ENCODE measurements around the gene UGT1A9.

The UGT1A9 gene

GRCh38 chr2:233810385-233810784 lies 138.7 kb downstream of the UGT1A9 start:
- Histone ChIP-seq H3K27ac (ENCODE audit: low read depth, low read length) (no peak overlapping the region), H3K4me1 (ENCODE audit: control insufficient read depth in 1 of 2, insufficient read depth in 2 of 2, low read length in 2 of 2) (no peaks in the 10 kb centered on the region), H3K9me3 (ENCODE audit: insufficient read depth, low read depth, low read length) (peaks cover 12% of the 10 kb centered on the region), H3K79me1 (ENCODE audit: low read length) (no peaks in the 10 kb centered on the region), H3K18ac (ENCODE audit: low read length) (no peak overlapping the region), H3K79me2 (ENCODE audit: control insufficient read depth, insufficient read depth, low read length, poor library complexity) (no peaks in the 10 kb centered on the region), H4K12ac (ENCODE audit: low read depth, low read length) (no peak overlapping the region), H4K91ac (ENCODE audit: low read depth, low read length) (no peak overlapping the region), H3K23ac (ENCODE audit: low read length) (no peak overlapping the region), H2AK5ac (ENCODE audit: low read length) (no peak overlapping the region), H3K4ac (ENCODE audit: low read depth, low read length) (no peak overlapping the region), H2BK120ac (ENCODE audit: insufficient read depth, low read length, poor library complexity) (no peak overlapping the region), H3K36me3 (ENCODE audit: control insufficient read depth in 1 of 2, insufficient read depth in 2 of 2, low read length in 2 of 2) (no peaks in the 10 kb centered on the region), H2AFZ (ENCODE audit: insufficient read depth, low read length, poor library complexity) (no peak overlapping the region), H4K8ac (ENCODE audit: low read depth, low read length) (no peak overlapping the region), H3K9ac (ENCODE audit: low read length) (no peak overlapping the region), H3K4me2 (ENCODE audit: low read length) (no peak overlapping the region), H2BK12ac (ENCODE audit: low read length) (no peak overlapping the region), H3K14ac (ENCODE audit: low read length) (no peak overlapping the region), H2BK5ac (ENCODE audit: low read depth, low read length, poor library complexity) (no peak overlapping the region), H3K27me3 (ENCODE audit: insufficient read depth, low read length) (no peaks in the 10 kb centered on the region), H3K4me3 (ENCODE audit: low read depth, low read length) (no peak overlapping the region)
- DNase-seq: no peak
- no CpG with 5 or more reads among the region's 6 CpGs for WGBS (ENCODE audit: extremely low coverage, insufficient coverage, insufficient read length)

GRCh38 chr2:233811087-233811486 lies 139.4 kb downstream of the UGT1A9 start:
- Histone ChIP-seq H4K12ac (ENCODE audit: low read depth, low read length) (no peak overlapping the region), H3K14ac (ENCODE audit: low read length) (no peak overlapping the region), H3K79me1 (ENCODE audit: low read length) (no peaks in the 10 kb centered on the region), H4K91ac (ENCODE audit: low read depth, low read length) (no peak overlapping the region), H2AK5ac (ENCODE audit: low read length) (no peak overlapping the region), H2AFZ (ENCODE audit: insufficient read depth, low read length, poor library complexity) (no peak overlapping the region), H3K9ac (ENCODE audit: low read length) (no peak overlapping the region), H3K79me2 (ENCODE audit: control insufficient read depth, insufficient read depth, low read length, poor library complexity) (no peaks in the 10 kb centered on the region), H2BK120ac (ENCODE audit: insufficient read depth, low read length, poor library complexity) (no peak overlapping the region), H2BK12ac (ENCODE audit: low read length) (no peak overlapping the region), H3K27ac (ENCODE audit: low read depth, low read length) (no peak overlapping the region), H2BK5ac (ENCODE audit: low read depth, low read length, poor library complexity) (no peak overlapping the region), H3K9me3 (ENCODE audit: insufficient read depth, low read depth, low read length) (peaks cover 12% of the 10 kb centered on the region), H3K4ac (ENCODE audit: low read depth, low read length) (no peak overlapping the region), H3K4me3 (ENCODE audit: low read depth, low read length) (no peak overlapping the region), H3K4me1 (ENCODE audit: control insufficient read depth in 1 of 2, insufficient read depth in 2 of 2, low read length in 2 of 2) (no peaks in the 10 kb centered on the region), H3K36me3 (ENCODE audit: control insufficient read depth in 1 of 2, insufficient read depth in 2 of 2, low read length in 2 of 2) (no peaks in the 10 kb centered on the region), H3K27me3 (ENCODE audit: insufficient read depth, low read length) (no peaks in the 10 kb centered on the region), H3K18ac (ENCODE audit: low read length) (no peak overlapping the region), H3K23ac (ENCODE audit: low read length) (no peak overlapping the region), H4K8ac (ENCODE audit: low read depth, low read length) (no peak overlapping the region), H3K4me2 (ENCODE audit: low read length) (no peak overlapping the region)
- DNase-seq: no peak
- WGBS (ENCODE audit: extremely low coverage, insufficient coverage, insufficient read length): no CpG with 5 or more reads among the region's 4 CpGs

GRCh38 chr2:233811732-233812131 lies 140.0 kb downstream of the UGT1A9 start:
- no peak overlapping the region for H3K14ac ChIP-seq (ENCODE audit: low read length)
- H3K4me1 ChIP-seq (ENCODE audit: control insufficient read depth in 1 of 2, insufficient read depth in 2 of 2, low read length in 2 of 2): no peaks in the 10 kb centered on the region
- H3K4me2 ChIP-seq (ENCODE audit: low read length): no peak overlapping the region
- H3K4me3 ChIP-seq (ENCODE audit: low read depth, low read length): no peak overlapping the region
- H4K8ac ChIP-seq (ENCODE audit: low read depth, low read length): no peak overlapping the region
- H2AK5ac ChIP-seq (ENCODE audit: low read length): no peak overlapping the region
- H2BK120ac ChIP-seq (ENCODE audit: insufficient read depth, low read length, poor library complexity): no peak overlapping the region
- no peak overlapping the region for H4K91ac ChIP-seq (ENCODE audit: low read depth, low read length)
- no peak overlapping the region for H3K23ac ChIP-seq (ENCODE audit: low read length)
- H2BK5ac ChIP-seq (ENCODE audit: low read depth, low read length, poor library complexity): no peak overlapping the region
- no peak overlapping the region for H3K27ac ChIP-seq (ENCODE audit: low read depth, low read length)
- no peaks in the 10 kb centered on the region for H3K79me1 ChIP-seq (ENCODE audit: low read length)
- H3K9ac ChIP-seq (ENCODE audit: low read length): no peak overlapping the region
- WGBS (ENCODE audit: extremely low coverage, insufficient coverage, insufficient read length): no CpG with 5 or more reads among the region's 8 CpGs
- H2AFZ ChIP-seq (ENCODE audit: insufficient read depth, low read length, poor library complexity): no peak overlapping the region
- H3K4ac ChIP-seq (ENCODE audit: low read depth, low read length): no peak overlapping the region
- H3K79me2 ChIP-seq (ENCODE audit: control insufficient read depth, insufficient read depth, low read length, poor library complexity): no peaks in the 10 kb centered on the region
- no peak for DNase-seq
- H4K12ac ChIP-seq (ENCODE audit: low read depth, low read length): no peak overlapping the region
- peaks cover 14% of the 10 kb centered on the region for H3K9me3 ChIP-seq (ENCODE audit: insufficient read depth, low read depth, low read length)
- H3K18ac ChIP-seq (ENCODE audit: low read length): no peak overlapping the region
- H3K27me3 ChIP-seq (ENCODE audit: insufficient read depth, low read length): no peaks in the 10 kb centered on the region
- H2BK12ac ChIP-seq (ENCODE audit: low read length): no peak overlapping the region
- H3K36me3 ChIP-seq (ENCODE audit: control insufficient read depth in 1 of 2, insufficient read depth in 2 of 2, low read length in 2 of 2): no peaks in the 10 kb centered on the region

- Histone ChIP-seq H4K12ac (ENCODE audit: low read depth, low read length) (no peak overlapping the region), H3K4me2 (ENCODE audit: low read length) (no peak overlapping the region), H2AFZ (ENCODE audit: insufficient read depth, low read length, poor library complexity) (no peak overlapping the region), H3K79me1 (ENCODE audit: low read length) (no peaks in the 10 kb centered on the region), H2BK12ac (ENCODE audit: low read length) (no peak overlapping the region), H3K27ac (ENCODE audit: low read depth, low read length) (no peak overlapping the region), H2BK5ac (ENCODE audit: low read depth, low read length, poor library complexity) (no peak overlapping the region), H3K27me3 (ENCODE audit: insufficient read depth, low read length) (no peaks in the 10 kb centered on the region), H2BK120ac (ENCODE audit: insufficient read depth, low read length, poor library complexity) (no peak overlapping the region), H4K91ac (ENCODE audit: low read depth, low read length) (no peak overlapping the region), H4K8ac (ENCODE audit: low read depth, low read length) (no peak overlapping the region), H3K23ac (ENCODE audit: low read length) (no peak overlapping the region), H3K4me1 (ENCODE audit: control insufficient read depth in 1 of 2, insufficient read depth in 2 of 2, low read length in 2 of 2) (no peaks in the 10 kb centered on the region), H3K18ac (ENCODE audit: low read length) (no peak overlapping the region), H3K4me3 (ENCODE audit: low read depth, low read length) (no peak overlapping the region), H3K9ac (ENCODE audit: low read length) (no peak overlapping the region), H2AK5ac (ENCODE audit: low read length) (no peak overlapping the region), H3K14ac (ENCODE audit: low read length) (no peak overlapping the region), H3K36me3 (ENCODE audit: control insufficient read depth in 1 of 2, insufficient read depth in 2 of 2, low read length in 2 of 2) (no peaks in the 10 kb centered on the region), H3K79me2 (ENCODE audit: control insufficient read depth, insufficient read depth, low read length, poor library complexity) (no peaks in the 10 kb centered on the region), H3K9me3 (ENCODE audit: insufficient read depth, low read depth, low read length) (peaks cover 10% of the 10 kb centered on the region), H3K4ac (ENCODE audit: low read depth, low read length) (no peak overlapping the region)
- DNase-seq: no peak
- WGBS (ENCODE audit: extremely low coverage, insufficient coverage, insufficient read length): no CpG with 5 or more reads among the region's 3 CpGs
Measured at GRCh38 chr2:233813236-233814055, 141.7 kb downstream of the UGT1A9 start.
